Measurements from ENCODE around the gene PXDC1.

PXDC1 gene

DNA sequence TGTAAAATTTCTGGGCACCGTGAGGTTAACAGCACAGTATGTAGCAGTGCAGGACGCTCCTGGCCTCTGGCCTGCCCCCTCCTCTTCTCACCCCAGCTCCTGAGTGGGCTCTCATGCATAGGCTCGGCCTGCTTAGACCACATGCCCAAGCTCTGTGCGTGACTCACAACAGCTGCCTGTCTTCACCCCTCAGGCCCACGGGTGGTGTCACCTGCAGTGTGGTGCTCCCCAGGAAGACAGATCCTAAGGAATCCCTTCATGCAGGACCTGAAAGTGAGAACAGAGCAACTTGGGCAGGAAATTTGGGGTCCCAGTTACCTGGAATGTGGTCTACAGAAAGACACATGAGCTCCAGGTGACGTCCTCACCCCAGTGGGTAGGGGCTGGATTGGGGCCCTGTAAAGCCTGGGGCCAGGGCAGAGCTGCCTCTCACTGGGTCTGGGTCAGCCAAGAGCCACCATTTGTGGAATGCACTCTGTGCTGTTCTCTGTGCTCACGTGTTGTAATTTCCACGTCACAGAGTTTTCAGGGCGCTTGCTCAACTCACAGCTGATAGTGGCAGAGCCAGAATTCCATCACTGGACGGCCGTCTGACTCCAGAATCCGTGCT, 37.0 kb upstream of the PXDC1 start:
- DNase-seq = no peak
- 98% methylated on average over 12 of the region's 12 CpGs for WGBS (ENCODE audit: insufficient coverage)
- POLR2A ChIA-PET = no interaction called here
- no peaks in the 10 kb centered on the region for H3K9me3 ChIP-seq (ENCODE audit: control extremely low read depth in 1 of 5, control insufficient read depth in 4 of 5, insufficient read depth in 2 of 5, low read depth in 1 of 5, low read length in 4 of 5)
- H3K27me3 ChIP-seq (replicated peaks in 2 of 5; ENCODE audit: control insufficient read depth in 4 of 5, insufficient read depth in 5 of 5, low read length in 4 of 5) = no peaks in the 10 kb centered on the region
- CTCF ChIA-PET = interaction anchor here (1.9 kb wide), 1 partner anchor 11 kb away, joined by 5 read pairs; no protein-coding TSS in a partner anchor
- H3K4me1 ChIP-seq (ENCODE audit: control extremely low read depth in 1 of 4, control insufficient read depth in 4 of 4, insufficient read depth in 4 of 4, low read length in 3 of 4) = peaks cover 0 to 3% (median 0%) of the 10 kb centered on the region in 4 experiments
- H3K4me3 ChIP-seq (ENCODE audit: control insufficient read depth in 1 of 7, extremely low read depth in 1 of 7, insufficient read depth in 4 of 7, low read depth in 2 of 7, low read length in 6 of 7) = no peak overlapping the region
- no peaks in the 10 kb centered on the region for H3K36me3 ChIP-seq (ENCODE audit: control insufficient read depth in 4 of 4, insufficient read depth in 4 of 4, low read length in 3 of 4)
- no peak overlapping the region for H3K27ac ChIP-seq (ENCODE audit: insufficient read depth in 1 of 2, low read depth in 1 of 2, low read length in 2 of 2, poor library complexity in 1 of 2, severe bottlenecking in 2 of 2)

GRCh38 chr6:3786141-3786540, 34.6 kb upstream of the PXDC1 start:
- CTCF ChIA-PET = no interaction called here
- H3K27me3 ChIP-seq (replicated peaks in 2 of 5; ENCODE audit: control insufficient read depth in 4 of 5, insufficient read depth in 5 of 5, low read length in 4 of 5) = no peaks in the 10 kb centered on the region
- no peaks in the 10 kb centered on the region for H3K4me1 ChIP-seq (ENCODE audit: control extremely low read depth in 1 of 4, control insufficient read depth in 4 of 4, insufficient read depth in 4 of 4, low read length in 3 of 4)
- H3K27ac ChIP-seq (ENCODE audit: insufficient read depth in 1 of 2, low read depth in 1 of 2, low read length in 2 of 2, poor library complexity in 1 of 2, severe bottlenecking in 2 of 2) = no peak overlapping the region
- POLR2A ChIA-PET = no interaction called here
- no peak for DNase-seq
- no peaks in the 10 kb centered on the region for H3K9me3 ChIP-seq (ENCODE audit: control extremely low read depth in 1 of 5, control insufficient read depth in 4 of 5, insufficient read depth in 2 of 5, low read depth in 1 of 5, low read length in 4 of 5)
- no peaks in the 10 kb centered on the region for H3K36me3 ChIP-seq (ENCODE audit: control insufficient read depth in 4 of 4, insufficient read depth in 4 of 4, low read length in 3 of 4)
- no peak overlapping the region for H3K4me3 ChIP-seq (ENCODE audit: control insufficient read depth in 1 of 7, extremely low read depth in 1 of 7, insufficient read depth in 4 of 7, low read depth in 2 of 7, low read length in 6 of 7)
- WGBS (ENCODE audit: insufficient coverage) = 100% methylated on average over 1 of the region's 4 CpGs

GRCh38 chr6:3785745-3786098, 34.2 kb upstream of the PXDC1 start:
- H3K4me3 ChIP-seq (ENCODE audit: control insufficient read depth in 1 of 7, extremely low read depth in 1 of 7, insufficient read depth in 4 of 7, low read depth in 2 of 7, low read length in 6 of 7) = no peak overlapping the region
- no peaks in the 10 kb centered on the region for H3K4me1 ChIP-seq (ENCODE audit: control extremely low read depth in 1 of 4, control insufficient read depth in 4 of 4, insufficient read depth in 4 of 4, low read length in 3 of 4)
- no peak overlapping the region for H3K27ac ChIP-seq (ENCODE audit: insufficient read depth in 1 of 2, low read depth in 1 of 2, low read length in 2 of 2, poor library complexity in 1 of 2, severe bottlenecking in 2 of 2)
- no peaks in the 10 kb centered on the region for H3K9me3 ChIP-seq (ENCODE audit: control extremely low read depth in 1 of 5, control insufficient read depth in 4 of 5, insufficient read depth in 2 of 5, low read depth in 1 of 5, low read length in 4 of 5)
- POLR2A ChIA-PET = no interaction called here
- no peaks in the 10 kb centered on the region for H3K27me3 ChIP-seq (replicated peaks in 2 of 5; ENCODE audit: control insufficient read depth in 4 of 5, insufficient read depth in 5 of 5, low read length in 4 of 5)
- 100% methylated on average over 1 of the region's 5 CpGs for WGBS (ENCODE audit: insufficient coverage)
- DNase-seq = no peak
- CTCF ChIA-PET = no interaction called here
- H3K36me3 ChIP-seq (ENCODE audit: control insufficient read depth in 4 of 4, insufficient read depth in 4 of 4, low read length in 3 of 4) = no peaks in the 10 kb centered on the region

- WGBS (ENCODE audit: insufficient coverage) = 92% methylated on average over 19 of the region's 26 CpGs
- Histone ChIP-seq H3K36me3 (ENCODE audit: control insufficient read depth in 4 of 4, insufficient read depth in 4 of 4, low read length in 3 of 4) (no peaks in the 10 kb centered on the region), H3K4me3 (ENCODE audit: control insufficient read depth in 1 of 7, extremely low read depth in 1 of 7, insufficient read depth in 4 of 7, low read depth in 2 of 7, low read length in 6 of 7) (no peak overlapping the region), H3K4me1 (ENCODE audit: control extremely low read depth in 1 of 4, control insufficient read depth in 4 of 4, insufficient read depth in 4 of 4, low read length in 3 of 4) (no peaks in the 10 kb centered on the region), H3K27me3 (replicated peaks in 2 of 5; ENCODE audit: control insufficient read depth in 4 of 5, insufficient read depth in 5 of 5, low read length in 4 of 5) (no peaks in the 10 kb centered on the region), H3K27ac (ENCODE audit: insufficient read depth in 1 of 2, low read depth in 1 of 2, low read length in 2 of 2, poor library complexity in 1 of 2, severe bottlenecking in 2 of 2) (no peak overlapping the region), H3K9me3 (ENCODE audit: control extremely low read depth in 1 of 5, control insufficient read depth in 4 of 5, insufficient read depth in 2 of 5, low read depth in 1 of 5, low read length in 4 of 5) (no peaks in the 10 kb centered on the region)
- ChIA-PET CTCF (no interaction called here), POLR2A (no interaction called here)
- no peak for DNase-seq
Observed at GRCh38 chr6:3784885-3785744, 33.6 kb upstream of the PXDC1 start.

GRCh38 chr6:3784423-3784822, 32.9 kb upstream of the PXDC1 start:
- DNase-seq = no peak
- no peaks in the 10 kb centered on the region for H3K36me3 ChIP-seq (ENCODE audit: control insufficient read depth in 4 of 4, insufficient read depth in 4 of 4, low read length in 3 of 4)
- H3K9me3 ChIP-seq (ENCODE audit: control extremely low read depth in 1 of 5, control insufficient read depth in 4 of 5, insufficient read depth in 2 of 5, low read depth in 1 of 5, low read length in 4 of 5) = no peaks in the 10 kb centered on the region
- H3K4me1 ChIP-seq (ENCODE audit: control extremely low read depth in 1 of 4, control insufficient read depth in 4 of 4, insufficient read depth in 4 of 4, low read length in 3 of 4) = no peaks in the 10 kb centered on the region
- H3K4me3 ChIP-seq (ENCODE audit: control insufficient read depth in 1 of 7, extremely low read depth in 1 of 7, insufficient read depth in 4 of 7, low read depth in 2 of 7, low read length in 6 of 7) = no peak overlapping the region
- no peaks in the 10 kb centered on the region for H3K27me3 ChIP-seq (replicated peaks in 2 of 5; ENCODE audit: control insufficient read depth in 4 of 5, insufficient read depth in 5 of 5, low read length in 4 of 5)
- WGBS (ENCODE audit: insufficient coverage) = 97% methylated on average over 12 of the region's 12 CpGs
- H3K27ac ChIP-seq (ENCODE audit: insufficient read depth in 1 of 2, low read depth in 1 of 2, low read length in 2 of 2, poor library complexity in 1 of 2, severe bottlenecking in 2 of 2) = no peak overlapping the region
- ChIA-PET CTCF (no interaction called here), POLR2A (no interaction called here)

DNA sequence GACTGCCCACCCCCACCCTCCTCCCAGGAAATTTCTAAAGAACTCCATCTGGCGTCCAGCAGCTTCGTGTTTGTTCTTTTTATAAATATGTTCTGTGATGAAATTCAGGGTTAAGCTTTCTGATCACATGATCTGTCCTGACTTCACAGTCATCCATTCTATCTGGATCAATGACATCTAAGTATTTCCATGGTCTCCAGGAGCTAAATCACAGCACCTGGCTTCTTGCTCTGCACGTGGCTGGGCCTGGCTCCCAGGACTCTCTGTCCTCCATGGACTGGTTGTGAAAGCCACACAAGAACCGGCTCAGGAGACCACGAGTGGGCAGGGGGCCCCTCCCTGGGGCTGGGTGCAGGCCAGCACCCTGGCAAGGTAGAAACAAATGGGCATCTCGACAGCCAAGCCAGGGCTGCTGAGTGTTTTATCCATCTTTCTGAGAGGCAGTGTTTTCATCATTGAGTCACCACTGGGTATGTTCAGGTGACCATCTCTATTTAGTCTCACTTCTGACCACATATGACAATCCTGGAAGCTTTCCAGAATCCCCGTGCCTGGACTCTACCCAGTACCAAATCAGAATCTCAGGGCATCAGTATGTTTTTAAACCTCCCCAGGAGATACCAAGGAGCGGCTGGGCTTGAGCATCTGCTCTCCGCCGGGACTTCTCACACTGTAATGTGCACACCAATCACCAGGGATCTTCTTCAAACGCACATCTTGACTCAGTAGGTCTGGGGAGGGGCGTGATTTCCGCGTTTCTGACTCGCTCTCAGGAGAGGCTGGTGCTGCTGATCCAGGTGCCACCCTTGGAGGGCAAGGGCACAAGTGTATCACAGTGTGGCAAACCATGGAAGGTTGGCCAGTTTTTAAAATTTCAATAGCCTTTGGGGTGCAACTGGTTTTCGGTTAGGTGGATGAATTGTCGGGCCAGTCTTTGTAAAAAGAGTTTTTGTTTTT, 31.6 kb upstream of the PXDC1 start:
- Histone ChIP-seq H3K27me3 (replicated peaks in 2 of 5; ENCODE audit: control insufficient read depth in 4 of 5, insufficient read depth in 5 of 5, low read length in 4 of 5) (no peaks in the 10 kb centered on the region), H3K9me3 (ENCODE audit: control extremely low read depth in 1 of 5, control insufficient read depth in 4 of 5, insufficient read depth in 2 of 5, low read depth in 1 of 5, low read length in 4 of 5) (no peaks in the 10 kb centered on the region), H3K4me1 (ENCODE audit: control extremely low read depth in 1 of 4, control insufficient read depth in 4 of 4, insufficient read depth in 4 of 4, low read length in 3 of 4) (no peaks in the 10 kb centered on the region), H3K27ac (ENCODE audit: insufficient read depth in 1 of 2, low read depth in 1 of 2, low read length in 2 of 2, poor library complexity in 1 of 2, severe bottlenecking in 2 of 2) (no peak overlapping the region), H3K36me3 (ENCODE audit: control insufficient read depth in 4 of 4, insufficient read depth in 4 of 4, low read length in 3 of 4) (no peaks in the 10 kb centered on the region), H3K4me3 (ENCODE audit: control insufficient read depth in 1 of 7, extremely low read depth in 1 of 7, insufficient read depth in 4 of 7, low read depth in 2 of 7, low read length in 6 of 7) (no peak overlapping the region)
- POLR2A ChIA-PET = interaction anchor here (0.7 kb wide), 1 partner anchor 618 kb away, joined by 7 read pairs; no protein-coding TSS in a partner anchor
- CTCF ChIA-PET = interaction anchor here (0.6 to 1.5 kb wide), 2 partner anchors 31 to 208 kb away, joined by 3 read pairs; no protein-coding TSS in a partner anchor
- whole genome bisulfite sequencing (ENCODE audit: insufficient coverage) = 89% methylated on average over 14 of the region's 17 CpGs
- DNase-seq = no peak
